MCF 10A (cell line): ENCODE results near the gene TLN1. TPM values are rescaled to one million over a fixed set of nuclear protein-coding genes. Genes with fewer than 3 reads are reported as not detected.

ENCODE experiments used
- BruUV-seq: library from RNA; stranded (reverse); fragments of 400-500 nt; replicated peaks from 2 replicates; lab custom pipeline; 2021; lab: Mats Ljungman, UMichigan
- CTCF ChIA-PET: fragments of 300-600 bp; sonication (Branson Sonifier 250); formaldehyde crosslinking; extraction: SDS; loops from one replicate; lab custom pipeline; 2021; ENCODE audit warnings: antibody characterized with exemption, inconsistent platforms; lab: Yijun Ruan, JAX
- POLR2A ChIA-PET: fragments of 300-600, 350-650 bp; sonication (Branson Sonifier 250); formaldehyde crosslinking; extraction: SDS; loops from one replicate; lab custom pipeline; 2020; ENCODE audit warnings: antibody characterized with exemption, inconsistent platforms; lab: Yijun Ruan, JAX
- DNase-seq: peaks from one replicate; pipeline ENCODE4 v3.0.0-alpha.2; 2018; ENCODE audit not compliant: unreplicated experiment
- H3K27ac Mint-ChIP-seq: one replicate; pipeline ENCODE4 v1.8.0; 2022; ENCODE audit warnings: mild to moderate bottlenecking, low read depth, mixed read lengths; ENCODE audit not compliant: unreplicated experiment
- H3K27me3 Mint-ChIP-seq: one replicate; pipeline ENCODE4 v1.8.0; 2022; ENCODE audit warnings: mixed read lengths; ENCODE audit not compliant: insufficient read depth, unreplicated experiment
- H3K36me3 Mint-ChIP-seq: one replicate; pipeline ENCODE4 v1.8.0; 2022; ENCODE audit warnings: mild to moderate bottlenecking, moderate library complexity, mixed read lengths; ENCODE audit not compliant: insufficient read depth, unreplicated experiment
- H3K4me1 Mint-ChIP-seq: one replicate; pipeline ENCODE4 v1.8.0; 2022; ENCODE audit warnings: mixed read lengths; ENCODE audit not compliant: insufficient read depth, unreplicated experiment
- H3K4me3 Mint-ChIP-seq: one replicate; pipeline ENCODE4 v1.8.0; 2022; ENCODE audit warnings: mild to moderate bottlenecking, moderate library complexity, mixed read lengths; ENCODE audit not compliant: unreplicated experiment
- H3K9me3 Mint-ChIP-seq: one replicate; pipeline ENCODE4 v1.8.0; 2022; ENCODE audit warnings: mixed read lengths; ENCODE audit not compliant: unreplicated experiment
- intact Hi-C: fragments of 100-400 bp; cut with micrococcal nuclease; formaldehyde crosslinking; loops from 2 replicates; pipeline ENCODE4 v1.14.1; 2022
- total RNA-seq: library from RNA; stranded (reverse); gene quantifications from 2 replicates; pipeline ENCODE4 v1.2.3, GENCODE V29; 2022
- TF ChIP-seq, protein P1 (sequence below): fragments of 200-600 bp; IDR thresholded peaks from one replicate; pipeline ENCODE4 v1.8.0; 2022; ENCODE audit warnings: antibody characterized with exemption, mild to moderate bottlenecking; ENCODE audit not compliant: unreplicated experiment

TLN1 gene
- total RNA-seq, 1 experiment from 2014 or later, result 224 TPM

- H3K27ac Mint-ChIP-seq, result peak overlapping the region; percentile 33
- TF ChIP-seq, protein P1, sequence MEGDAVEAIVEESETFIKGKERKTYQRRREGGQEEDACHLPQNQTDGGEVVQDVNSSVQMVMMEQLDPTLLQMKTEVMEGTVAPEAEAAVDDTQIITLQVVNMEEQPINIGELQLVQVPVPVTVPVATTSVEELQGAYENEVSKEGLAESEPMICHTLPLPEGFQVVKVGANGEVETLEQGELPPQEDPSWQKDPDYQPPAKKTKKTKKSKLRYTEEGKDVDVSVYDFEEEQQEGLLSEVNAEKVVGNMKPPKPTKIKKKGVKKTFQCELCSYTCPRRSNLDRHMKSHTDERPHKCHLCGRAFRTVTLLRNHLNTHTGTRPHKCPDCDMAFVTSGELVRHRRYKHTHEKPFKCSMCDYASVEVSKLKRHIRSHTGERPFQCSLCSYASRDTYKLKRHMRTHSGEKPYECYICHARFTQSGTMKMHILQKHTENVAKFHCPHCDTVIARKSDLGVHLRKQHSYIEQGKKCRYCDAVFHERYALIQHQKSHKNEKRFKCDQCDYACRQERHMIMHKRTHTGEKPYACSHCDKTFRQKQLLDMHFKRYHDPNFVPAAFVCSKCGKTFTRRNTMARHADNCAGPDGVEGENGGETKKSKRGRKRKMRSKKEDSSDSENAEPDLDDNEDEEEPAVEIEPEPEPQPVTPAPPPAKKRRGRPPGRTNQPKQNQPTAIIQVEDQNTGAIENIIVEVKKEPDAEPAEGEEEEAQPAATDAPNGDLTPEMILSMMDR, result no peak
- intact Hi-C loops, result no loop called here
- H3K36me3 Mint-ChIP-seq, result peaks cover 89% of the 10 kb centered on the region
- no peak for DNase-seq
- no peak overlapping the region for H3K4me3 Mint-ChIP-seq
- POLR2A ChIA-PET, result interaction anchor here (1.5 to 15.0 kb wide), 2 partner anchors 7 to 19 kb away, joined by 3 to 284 read pairs; partner anchors contain the start of genes GBA2 and RGP1
- H3K4me1 Mint-ChIP-seq, result peaks cover 4% of the 10 kb centered on the region
- CTCF ChIA-PET, result interaction anchor here (0.7 to 9.8 kb wide), 8 partner anchors 8 to 92 kb away, joined by 3 to 150 read pairs (median 3); partner anchors contain the start of genes GBA2 and RGP1
- no TSS peak for BruUV-seq
- H3K27me3 Mint-ChIP-seq, result no peaks in the 10 kb centered on the region
- no peaks in the 10 kb centered on the region for H3K9me3 Mint-ChIP-seq
Observed at GRCh38 chr9:35738924-35739323, 6.9 kb upstream of the TLN1 start.

- intact Hi-C loops, result no loop called here
- Mint-ChIP-seq H3K4me3 (no peak overlapping the region), H3K9me3 (no peaks in the 10 kb centered on the region), H3K4me1 (peaks cover 6% of the 10 kb centered on the region), H3K27me3 (no peaks in the 10 kb centered on the region), H3K27ac (peak overlapping the region; percentile 33), H3K36me3 (peaks cover 87% of the 10 kb centered on the region)
- ChIA-PET CTCF (interaction anchor here (0.5 to 9.8 kb wide), 7 partner anchors 8 to 1647 kb away, joined by 3 to 150 read pairs (median 3); partner anchors contain the start of genes CCDC107, GBA2 and RGP1), POLR2A (interaction anchor here (1.2 to 15.0 kb wide), 2 partner anchors 7 to 80 kb away, joined by 3 to 284 read pairs; partner anchors contain the start of genes CCDC107, GBA2, RGP1 and RMRP)
- BruUV-seq, result TSS peak; percentile 4
- DNase-seq, result no peak
- TF ChIP-seq, protein P1, result no peak
Observed at GRCh38 chr9:35738186-35738585, 6.2 kb upstream of the TLN1 start.

- Mint-ChIP-seq H3K27ac (no peak overlapping the region), H3K4me1 (peaks cover 6% of the 10 kb centered on the region), H3K27me3 (no peaks in the 10 kb centered on the region), H3K4me3 (no peak overlapping the region), H3K36me3 (peaks cover 77% of the 10 kb centered on the region), H3K9me3 (no peaks in the 10 kb centered on the region)
- no peak for DNase-seq
- POLR2A ChIA-PET, result interaction anchor here (0.7 to 15.0 kb wide), 3 partner anchors 9 to 79 kb away, joined by 3 to 284 read pairs (median 3); partner anchors contain the start of genes CCDC107, GBA2, RGP1 and RMRP
- BruUV-seq, result no TSS peak
- TF ChIP-seq, protein P1, result no peak
- CTCF ChIA-PET, result interaction anchor here (0.6 to 9.8 kb wide), 9 partner anchors 9 to 742 kb away, joined by 3 to 150 read pairs (median 3); partner anchors contain the start of genes CCDC107, GBA2 and RGP1
- intact Hi-C loops, result no loop called here
Observed at GRCh38 chr9:35737143-35737542, 5.1 kb upstream of the TLN1 start.

DNA sequence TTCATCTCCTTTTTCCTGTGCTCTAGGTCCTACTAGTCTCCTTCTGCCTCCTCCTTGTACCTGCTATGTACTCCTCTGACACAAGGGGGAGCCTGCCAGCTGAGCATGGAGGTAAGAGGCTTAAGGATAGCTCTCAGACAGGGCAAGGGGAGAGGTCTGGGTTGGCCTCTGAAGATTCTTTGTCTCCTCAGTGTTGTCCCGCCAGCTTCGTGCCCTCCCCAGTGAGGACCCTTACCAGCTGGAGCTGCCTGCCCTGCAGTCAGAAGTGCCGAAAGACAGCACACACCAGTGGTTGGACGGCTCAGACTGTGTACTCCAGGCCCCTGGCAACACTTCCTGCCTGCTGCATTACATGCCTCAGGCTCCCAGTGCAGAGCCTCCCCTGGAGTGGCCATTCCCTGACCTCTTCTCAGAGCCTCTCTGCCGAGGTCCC, 4.2 kb upstream of the TLN1 start:
- peak; percentile 86 for DNase-seq
- H3K27me3 Mint-ChIP-seq, result no peaks in the 10 kb centered on the region
- POLR2A ChIA-PET, result interaction anchor here (0.8 to 15.0 kb wide), 3 partner anchors 9 to 146 kb away, joined by 3 to 284 read pairs (median 3); partner anchors contain the start of genes GBA2 and RGP1
- no peak overlapping the region for H3K27ac Mint-ChIP-seq
- H3K4me3 Mint-ChIP-seq, result no peak overlapping the region
- TF ChIP-seq, protein P1, result peak; percentile 75
- BruUV-seq, result no TSS peak
- intact Hi-C loops, result loop anchor here (1.0 kb wide), 1 partner anchor 146 kb away; no protein-coding TSS in a partner anchor
- peaks cover 10% of the 10 kb centered on the region for H3K4me1 Mint-ChIP-seq
- H3K36me3 Mint-ChIP-seq, result peaks cover 69% of the 10 kb centered on the region
- no peaks in the 10 kb centered on the region for H3K9me3 Mint-ChIP-seq
- CTCF ChIA-PET, result interaction anchor here (0.6 to 9.8 kb wide), 12 partner anchors 8 to 692 kb away, joined by 3 to 150 read pairs (median 4); partner anchors contain the start of genes GBA2 and RGP1
